COR-L47 (cell line): ENCODE data around the gene B3GNT8.
"Not testable (repeated sequence)": the region's sequence is repeated elsewhere in the genome, so short reads cannot be mapped to it uniquely, and the experiment has no call there.

Source experiments
- DNase-seq: peaks from one replicate; lab custom pipeline; 2025; lab: John Stamatoyannopoulos, UW

Gene B3GNT8, protein sequence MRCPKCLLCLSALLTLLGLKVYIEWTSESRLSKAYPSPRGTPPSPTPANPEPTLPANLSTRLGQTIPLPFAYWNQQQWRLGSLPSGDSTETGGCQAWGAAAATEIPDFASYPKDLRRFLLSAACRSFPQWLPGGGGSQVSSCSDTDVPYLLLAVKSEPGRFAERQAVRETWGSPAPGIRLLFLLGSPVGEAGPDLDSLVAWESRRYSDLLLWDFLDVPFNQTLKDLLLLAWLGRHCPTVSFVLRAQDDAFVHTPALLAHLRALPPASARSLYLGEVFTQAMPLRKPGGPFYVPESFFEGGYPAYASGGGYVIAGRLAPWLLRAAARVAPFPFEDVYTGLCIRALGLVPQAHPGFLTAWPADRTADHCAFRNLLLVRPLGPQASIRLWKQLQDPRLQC

DNA sequence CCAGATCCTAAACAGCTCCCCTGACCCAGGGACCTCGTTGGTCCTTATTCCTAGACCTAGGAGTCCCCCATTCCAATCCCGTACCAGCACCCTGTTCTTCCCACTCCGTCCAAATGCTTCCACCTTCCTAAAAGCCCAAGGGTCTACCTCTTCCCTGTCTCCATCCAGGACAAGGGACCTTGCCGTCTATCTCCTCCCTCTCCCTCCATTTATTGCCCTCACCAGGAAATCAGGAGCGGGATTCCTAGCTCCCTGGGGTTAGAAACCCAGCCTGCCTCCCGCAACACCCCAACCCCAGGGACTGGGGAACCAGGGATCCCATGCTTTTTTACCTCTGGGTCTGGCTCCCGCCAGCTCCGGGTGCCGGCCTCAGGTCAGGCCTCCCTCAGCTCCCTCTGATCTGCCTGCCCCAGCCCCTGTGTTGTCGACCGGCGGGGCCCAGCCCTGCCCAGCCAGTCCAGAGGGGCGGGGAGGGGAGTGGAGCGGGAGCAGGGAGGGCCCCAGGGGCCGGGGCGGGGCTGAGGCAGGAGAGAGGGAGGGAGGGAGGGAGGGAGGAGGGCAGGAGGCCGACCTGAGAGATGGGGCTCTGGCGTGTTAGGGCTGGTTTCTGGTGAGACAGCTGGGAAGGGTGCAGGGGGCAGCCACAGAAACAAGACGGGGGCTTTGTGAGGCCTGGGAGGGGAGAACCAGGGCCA lies at the start of gene B3GNT8:
Gene B3GNT8, minus strand, starts transcription at position 423 of the 695 bp plus-strand sequence. CDS start 596 bp downstream, outside the sequence.
- DNase-seq: no peak

DNA sequence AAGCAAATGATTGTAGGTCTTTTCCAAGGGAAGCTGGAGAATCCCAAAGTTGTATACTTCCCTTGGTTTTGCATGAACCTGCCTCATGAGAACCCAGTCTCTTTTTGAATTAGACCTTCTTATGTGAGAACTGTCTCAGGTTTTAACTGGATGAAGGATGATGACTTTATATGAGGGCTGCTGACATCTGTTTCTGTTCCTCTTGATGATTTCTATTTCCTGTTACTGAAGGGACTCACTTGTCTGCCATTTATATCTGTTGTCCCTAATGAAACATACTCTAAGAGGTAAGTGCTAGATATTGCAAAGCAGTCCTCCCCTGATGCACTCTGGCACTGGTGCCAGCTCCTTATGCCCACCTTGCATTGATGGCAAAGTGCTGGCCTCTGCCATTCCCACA lies 49.4 kb upstream of the B3GNT8 start:
- DNase-seq: no peak

DNA sequence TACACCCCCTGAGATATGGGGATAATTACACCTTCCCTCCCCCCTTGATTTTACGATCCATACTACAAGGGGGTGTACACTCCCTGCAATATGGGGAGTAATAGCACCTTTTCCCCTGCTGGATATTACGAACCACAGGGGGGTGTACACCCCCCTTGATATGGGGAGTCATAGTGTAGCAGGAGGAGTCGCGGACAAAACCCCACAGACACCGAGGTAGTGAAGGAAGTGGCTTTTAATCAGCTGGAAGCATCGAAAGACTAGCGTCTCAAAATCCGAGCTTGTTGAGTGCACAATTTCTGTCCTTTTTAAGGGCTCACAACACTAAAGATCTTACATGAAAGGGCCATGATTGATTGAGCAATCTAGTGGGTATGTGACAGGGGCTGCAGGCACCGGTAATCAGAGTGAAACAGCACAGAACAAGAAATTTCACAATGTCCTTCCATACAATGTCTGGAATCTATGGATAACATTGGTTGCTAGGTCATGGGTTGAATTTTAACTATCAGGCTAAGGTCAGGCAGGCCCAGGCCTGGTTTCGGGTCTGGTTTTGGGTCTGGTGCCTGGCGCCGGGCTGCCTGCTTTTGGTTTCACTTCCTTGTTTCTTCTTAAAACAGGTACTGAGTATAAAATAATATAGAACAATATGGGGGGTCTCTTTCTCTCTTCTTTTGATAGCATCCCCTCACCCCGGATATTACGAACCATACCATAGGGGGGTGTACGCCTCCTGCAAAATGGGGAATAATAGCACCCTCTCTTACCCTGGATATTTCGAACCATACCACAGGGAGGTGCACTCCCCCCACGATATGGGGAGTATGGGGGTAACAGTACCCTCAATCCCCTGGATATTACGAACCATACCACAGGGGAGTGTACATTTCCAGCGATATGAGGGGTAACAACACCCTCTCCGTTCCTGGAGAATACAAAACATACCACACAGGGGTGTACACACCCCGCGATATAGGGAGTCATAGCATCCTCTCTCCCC lies 36.4 kb upstream of the B3GNT8 start:
- not testable (repeated sequence) for DNase-seq

DNA sequence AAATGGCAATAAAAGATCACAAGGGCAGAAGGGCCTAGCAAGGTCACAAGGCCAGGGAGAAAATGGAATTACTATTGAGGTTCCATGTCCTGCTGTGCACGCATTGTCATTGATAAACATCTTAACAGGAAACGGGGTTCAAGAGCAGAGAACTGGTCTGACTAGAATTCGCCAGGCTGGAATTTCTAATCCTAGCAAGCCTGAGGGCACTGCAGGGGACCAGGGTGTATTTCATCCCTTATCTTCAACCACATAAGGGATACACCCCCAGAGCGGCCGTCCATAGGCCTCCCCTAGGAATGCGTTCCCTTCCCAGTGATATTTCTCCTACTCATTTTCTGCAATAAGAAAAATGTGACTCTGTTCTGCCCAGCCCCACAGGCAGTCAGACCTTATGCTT lies 35.3 kb upstream of the B3GNT8 start:
- no peak for DNase-seq

DNA sequence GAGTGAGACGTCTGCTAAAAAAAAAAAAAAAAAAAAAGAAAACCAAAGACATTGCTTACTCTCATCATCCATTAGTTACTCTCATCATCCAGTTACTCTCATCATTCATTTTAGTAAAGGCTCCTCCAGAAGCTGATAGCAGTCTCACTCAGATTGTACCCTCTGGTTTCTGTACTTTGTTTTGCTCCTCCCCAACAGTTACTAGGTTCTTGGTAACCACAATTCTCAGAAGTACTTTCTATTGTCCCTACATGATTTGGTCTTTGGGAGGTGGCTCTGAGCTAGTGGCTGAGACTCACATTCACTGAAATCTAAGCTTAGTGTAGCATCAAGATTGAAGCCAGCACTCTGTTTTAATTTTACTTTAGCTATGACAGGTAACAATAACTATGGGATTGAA lies 30.1 kb upstream of the B3GNT8 start:
- DNase-seq: no peak

DNA sequence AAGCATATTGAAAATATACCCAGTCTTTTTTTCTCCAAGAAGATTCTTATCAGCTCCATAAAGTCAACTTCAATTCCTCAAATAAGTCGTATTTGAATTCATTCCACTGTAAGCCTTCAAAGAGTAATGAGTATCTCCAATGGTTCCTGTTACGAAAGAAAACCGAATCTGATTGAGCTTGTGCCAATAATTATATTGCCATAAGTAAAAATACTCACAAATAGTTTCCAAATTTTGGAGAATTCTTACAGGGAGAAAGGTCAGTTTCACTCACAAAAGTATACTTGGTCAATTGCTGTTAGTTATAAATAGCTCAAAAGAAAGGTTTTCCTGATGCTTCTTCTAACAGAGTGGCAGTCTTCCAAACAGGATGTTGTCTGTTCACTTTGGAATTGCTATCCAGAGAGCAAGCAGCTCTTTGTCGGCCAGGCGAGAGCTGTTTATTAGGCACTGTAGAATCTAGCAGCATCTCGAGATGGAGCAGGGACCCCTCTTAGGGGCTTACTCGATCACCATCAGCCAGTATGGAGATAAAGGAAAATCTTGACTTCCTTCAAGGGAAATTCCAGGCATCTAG lies 29.3 kb upstream of the B3GNT8 start:
- no peak for DNase-seq

DNA sequence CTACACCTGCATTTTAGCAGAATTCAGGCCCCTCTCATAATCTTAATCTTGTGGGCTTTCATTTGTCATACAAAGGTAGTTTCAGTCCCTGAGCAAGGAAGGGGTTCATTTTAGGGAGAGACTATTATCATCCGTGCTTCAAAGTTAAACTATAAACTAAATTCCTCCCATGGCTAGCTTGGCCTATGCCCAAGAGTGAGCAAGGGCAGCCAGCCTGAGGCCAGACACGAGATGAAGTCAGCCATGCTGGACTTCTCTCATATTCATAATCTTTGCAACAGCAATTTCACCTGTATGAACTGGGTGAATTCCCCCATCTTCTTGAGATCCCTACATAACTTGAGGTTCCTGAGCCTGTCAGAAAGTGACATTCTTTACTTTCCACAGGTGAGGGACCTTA lies 28.8 kb upstream of the B3GNT8 start:
- DNase-seq: no peak

DNA sequence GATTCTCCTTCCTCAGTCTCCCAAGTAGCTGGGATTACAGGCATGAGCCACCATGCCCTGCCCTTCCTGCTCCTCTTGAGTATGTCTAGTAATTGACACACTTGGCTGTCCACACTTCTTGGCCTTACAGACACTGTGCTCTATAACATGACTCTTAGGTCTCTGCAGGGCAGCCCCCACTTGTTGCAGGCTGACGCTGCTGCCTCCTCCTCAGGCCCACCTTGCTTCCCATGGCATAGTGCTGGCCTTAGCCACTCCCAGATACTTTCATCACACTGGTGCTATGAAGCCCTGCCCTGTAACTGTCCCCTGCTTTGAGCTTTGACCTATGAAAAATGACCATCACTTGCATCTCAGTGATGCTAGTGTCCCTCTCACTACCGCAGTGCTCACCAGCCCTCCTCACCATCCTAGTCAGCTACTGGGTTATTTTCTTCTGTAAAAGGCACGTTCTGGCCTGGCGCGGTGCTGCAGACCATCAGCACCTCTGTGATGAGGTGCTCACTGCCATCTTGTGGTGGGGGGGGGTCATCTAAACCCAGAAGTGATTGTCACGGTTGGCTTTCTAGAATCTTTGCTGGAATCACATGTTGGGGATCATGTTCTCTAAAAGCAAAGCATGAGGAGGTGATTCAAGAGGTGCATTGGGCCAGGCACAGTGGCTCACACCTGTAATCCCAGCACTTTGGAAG lies 25.6 kb upstream of the B3GNT8 start:
- no peak for DNase-seq

DNA sequence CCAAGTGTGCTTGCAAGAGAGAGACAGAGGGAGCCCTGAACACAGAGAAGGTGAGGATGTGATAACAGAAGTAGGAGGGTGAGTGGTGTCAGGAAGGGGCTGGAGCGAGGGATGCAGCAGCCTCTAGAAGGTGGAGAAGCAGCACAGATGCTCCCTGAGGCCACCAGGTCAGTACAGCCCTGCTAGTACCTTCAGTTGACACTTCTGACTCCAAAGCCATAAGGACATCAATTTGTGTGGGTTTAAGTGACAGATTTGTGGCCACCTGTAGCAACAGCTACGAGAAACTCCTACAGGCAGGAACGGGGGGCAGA lies 22.6 kb upstream of the B3GNT8 start:
- no peak for DNase-seq

DNA sequence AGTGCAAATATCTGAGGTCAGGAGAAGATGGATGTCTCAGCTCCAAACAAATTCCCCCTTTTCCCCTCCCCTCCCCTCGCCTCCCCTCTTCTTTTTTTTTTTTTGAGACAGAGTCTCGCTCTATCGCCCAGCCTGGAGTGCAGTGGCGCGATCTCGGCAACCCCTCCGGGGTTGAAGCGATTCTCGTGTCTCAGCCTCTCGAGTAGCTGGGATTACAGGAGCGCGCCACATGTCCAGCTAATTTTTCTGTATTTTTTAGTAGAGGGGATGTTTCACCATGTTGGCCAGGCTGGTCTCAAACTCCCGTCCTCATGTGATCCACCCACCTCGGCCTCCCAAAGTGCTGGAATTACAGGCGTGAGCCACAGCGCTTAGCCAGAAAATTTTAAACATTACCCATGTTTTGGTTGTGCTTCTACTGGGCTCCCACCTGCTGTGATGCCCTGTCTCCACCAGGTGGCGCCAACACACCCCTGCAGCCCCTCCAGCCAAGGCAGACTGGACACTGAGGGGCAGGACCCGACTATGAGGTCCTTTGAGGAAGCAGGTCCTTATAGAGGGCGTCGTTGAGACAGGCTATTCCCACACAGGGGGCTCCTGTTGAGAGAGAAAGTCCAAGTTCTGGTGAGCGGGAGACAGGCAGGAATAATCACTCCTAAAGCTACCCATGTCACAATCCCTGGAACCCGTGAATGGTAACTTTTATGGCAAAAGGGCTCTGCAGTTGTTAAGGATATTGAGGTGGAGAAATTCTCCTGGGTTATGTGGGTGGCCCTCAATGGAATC lies 22.1 kb upstream of the B3GNT8 start:
- peak; percentile 30 for DNase-seq

DNA sequence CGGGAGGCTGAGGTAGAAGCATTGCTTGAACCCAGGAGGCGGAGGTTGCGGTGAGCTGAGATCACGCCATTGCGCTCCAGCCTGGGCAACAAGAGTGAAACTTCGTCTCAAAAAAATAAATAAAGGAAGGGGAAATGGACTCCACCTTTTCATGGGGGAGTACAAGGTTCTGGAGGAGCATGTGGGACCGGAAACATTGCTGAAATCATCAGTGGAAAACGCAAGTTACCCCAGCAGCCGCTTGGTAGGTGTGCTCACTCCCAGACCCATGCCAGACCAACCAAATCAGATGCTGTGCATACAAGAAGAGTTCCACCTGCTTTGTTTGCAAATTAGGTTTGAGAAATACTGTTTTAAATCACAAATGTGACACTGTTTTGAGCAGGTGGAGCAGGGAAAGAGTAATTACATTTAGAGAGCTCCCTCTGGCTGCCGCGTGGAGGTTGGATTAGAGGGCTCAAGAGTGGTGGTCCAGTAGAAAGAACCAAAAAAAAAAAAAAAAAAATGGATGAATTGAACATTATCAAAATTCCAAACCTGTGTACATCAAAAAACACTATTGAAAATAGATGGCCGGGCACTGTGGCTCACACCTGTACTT lies 20.7 kb upstream of the B3GNT8 start:
- no peak for DNase-seq

DNA sequence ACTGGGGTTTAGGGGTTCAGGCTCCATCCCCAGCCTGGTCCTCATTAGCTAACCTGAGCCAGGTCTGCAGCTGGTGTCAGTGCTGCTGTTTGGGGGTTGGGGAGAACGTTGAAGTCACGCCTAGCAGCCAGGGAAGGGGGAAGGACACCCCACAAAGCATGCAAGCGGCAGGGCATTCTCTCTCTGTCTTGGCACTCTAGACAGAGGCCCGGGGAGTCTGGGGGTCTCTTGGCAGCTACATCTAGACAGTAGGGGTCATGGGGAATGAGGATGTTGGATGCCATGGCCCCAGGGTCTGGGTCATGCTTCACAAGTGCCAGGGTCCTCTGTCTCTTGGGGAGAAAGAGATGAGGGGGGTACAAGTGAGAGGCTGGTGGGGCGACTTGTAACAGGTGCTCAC lies 18.4 kb upstream of the B3GNT8 start:
- DNase-seq: no peak

DNA sequence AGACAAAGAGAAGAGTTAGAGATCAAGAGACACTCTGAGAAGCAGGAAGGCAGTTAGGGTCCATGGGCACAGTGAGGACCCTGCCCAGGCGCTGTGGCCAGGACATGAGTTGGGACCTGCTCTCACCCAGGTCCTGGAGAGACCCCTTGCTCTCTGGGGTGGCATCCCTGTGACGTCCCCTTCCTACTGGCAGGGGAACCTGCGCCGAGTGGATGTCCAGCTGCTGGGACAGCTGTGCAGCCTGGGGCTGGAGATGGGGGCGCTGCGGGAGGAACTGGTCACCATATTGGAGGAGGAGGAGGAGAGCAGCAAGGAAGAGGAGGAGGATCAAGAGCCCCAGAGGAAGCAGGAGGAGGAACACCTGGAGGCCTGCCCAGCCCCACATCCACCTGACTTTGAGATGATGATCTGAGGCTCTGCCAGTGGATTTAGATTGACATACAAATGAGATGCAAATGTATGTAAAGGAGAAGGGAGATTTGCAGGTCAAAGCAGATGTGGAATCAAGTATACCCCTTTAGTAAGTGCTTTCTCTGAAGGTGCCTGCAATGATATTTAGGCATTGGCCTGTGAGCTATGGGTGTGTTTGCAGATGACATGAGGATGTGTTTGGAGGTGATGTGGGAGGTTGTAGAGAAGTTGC lies 16.8 kb upstream of the B3GNT8 start:
- DNase-seq: no peak

DNA sequence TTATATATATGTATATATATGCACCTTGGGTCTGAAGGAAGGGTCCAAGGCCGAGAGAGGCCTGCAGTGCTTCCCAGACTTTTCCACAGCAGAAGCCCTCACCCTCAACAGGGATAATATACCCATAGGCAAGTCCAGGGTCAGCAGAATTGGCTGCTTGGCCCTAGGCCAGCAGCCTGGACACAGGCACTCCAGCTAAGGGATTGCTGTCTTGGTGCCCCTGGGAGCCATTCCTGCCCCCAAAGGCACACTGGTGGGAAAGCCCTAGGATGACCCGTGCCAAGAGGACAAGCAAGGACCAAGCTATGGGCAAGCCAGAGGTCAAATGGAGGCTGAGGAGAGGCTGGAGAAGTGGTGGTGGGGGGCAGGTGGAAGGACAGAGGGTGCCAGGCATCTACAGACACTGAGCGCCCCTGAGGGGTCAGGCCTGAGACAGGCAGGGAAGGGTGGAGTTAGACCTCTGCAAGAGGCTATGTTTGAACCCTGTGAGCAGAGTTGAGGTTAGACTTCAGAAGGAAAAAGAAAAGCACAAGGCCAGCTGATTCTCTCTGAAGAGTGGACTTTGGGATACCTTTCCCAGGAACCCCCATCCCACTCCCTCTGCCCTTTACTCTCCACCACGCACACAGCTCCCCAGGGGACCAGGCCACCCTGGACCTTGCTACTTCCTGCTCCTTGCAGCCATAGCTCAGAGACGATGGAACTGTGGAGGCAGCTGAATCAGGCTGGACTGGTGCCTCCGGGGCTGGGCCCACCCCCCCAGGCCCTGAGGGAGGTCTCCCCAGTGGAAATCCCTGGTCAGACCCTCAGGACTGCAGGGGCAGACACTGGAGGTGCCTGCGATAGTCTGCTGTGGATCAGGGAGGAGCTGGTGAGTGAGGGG lies 15.5 kb upstream of the B3GNT8 start, which contains the start of gene ERICH4:
Gene ERICH4, plus strand, starts transcription at position 684 of the 883 bp plus-strand sequence. Its CDS starts 14 bp downstream, at position 698.
- DNase-seq: no peak

DNA sequence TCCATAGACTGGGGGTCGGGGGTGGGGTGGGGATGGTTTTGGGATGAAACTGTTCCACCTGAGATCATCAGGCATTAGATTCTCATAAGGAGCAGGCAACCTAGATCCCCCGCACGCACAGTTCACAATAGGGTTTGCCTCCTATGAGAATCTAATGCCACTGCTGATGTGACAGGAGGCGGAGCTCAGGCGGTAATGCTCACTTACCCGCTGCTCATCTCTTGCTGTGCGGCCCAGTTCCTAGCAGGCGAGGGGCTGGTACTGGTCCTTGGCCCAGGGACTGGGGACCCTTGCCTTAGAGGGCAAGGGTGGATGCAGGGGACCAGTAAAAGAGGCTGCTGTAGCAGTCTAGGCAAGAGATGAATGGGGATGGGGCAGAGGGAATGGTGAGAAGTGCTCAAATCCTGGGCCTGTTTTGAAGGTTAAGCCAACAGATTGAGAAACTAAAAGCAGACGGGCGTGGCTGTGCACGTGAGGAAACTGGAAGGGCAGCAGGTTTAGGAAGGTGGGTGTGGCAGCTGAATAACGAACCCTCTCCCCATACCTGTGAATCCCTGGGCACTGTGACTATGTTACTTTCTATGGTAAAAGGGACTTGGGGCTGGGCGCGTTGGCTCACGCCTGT lies 14.3 kb upstream of the B3GNT8 start:
- DNase-seq: no peak

DNA sequence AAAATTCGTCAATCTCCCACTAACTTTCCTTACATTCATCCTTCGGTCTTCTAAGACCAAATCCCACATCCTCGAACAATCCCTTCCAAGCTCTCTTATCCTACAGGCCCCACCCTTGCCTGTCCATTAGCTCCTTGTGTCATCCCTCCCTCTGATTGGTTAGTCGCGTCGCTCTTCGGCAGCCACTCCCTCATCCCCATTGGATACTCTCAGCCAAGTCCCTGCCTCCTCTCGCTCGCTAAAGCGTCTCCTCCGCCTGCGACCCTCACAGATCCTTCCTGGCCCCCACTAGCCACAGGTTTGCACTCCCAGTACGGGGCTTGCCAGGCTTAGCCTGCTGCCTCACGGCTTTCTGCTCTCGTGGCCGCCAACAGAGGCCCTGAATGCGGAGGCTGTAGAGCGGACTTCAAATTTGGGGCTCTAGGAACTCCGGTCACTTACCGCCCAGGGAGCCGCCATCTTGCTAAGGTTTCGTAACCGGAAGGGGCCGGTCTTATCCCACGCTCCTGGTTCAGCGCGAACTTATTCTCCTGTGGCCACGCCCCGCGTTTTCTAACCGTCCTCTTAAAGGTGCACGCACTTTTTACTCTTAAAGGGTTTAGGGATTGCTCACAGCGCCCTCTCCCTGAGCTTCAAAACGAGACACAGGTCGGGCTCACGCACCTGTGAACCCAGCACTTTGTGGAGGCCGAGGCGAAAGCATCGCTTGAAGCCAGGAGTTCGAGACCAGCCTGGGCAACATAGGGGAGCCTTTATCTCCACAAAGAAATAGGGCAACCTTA lies 12.5 kb upstream of the B3GNT8 start, which contains the start of gene DMAC2:
Gene DMAC2, minus strand, starts transcription at position 472 of the 782 bp plus-strand sequence. Its CDS starts 13 bp downstream, at position 459.
- peak; percentile 99 for DNase-seq

DNA sequence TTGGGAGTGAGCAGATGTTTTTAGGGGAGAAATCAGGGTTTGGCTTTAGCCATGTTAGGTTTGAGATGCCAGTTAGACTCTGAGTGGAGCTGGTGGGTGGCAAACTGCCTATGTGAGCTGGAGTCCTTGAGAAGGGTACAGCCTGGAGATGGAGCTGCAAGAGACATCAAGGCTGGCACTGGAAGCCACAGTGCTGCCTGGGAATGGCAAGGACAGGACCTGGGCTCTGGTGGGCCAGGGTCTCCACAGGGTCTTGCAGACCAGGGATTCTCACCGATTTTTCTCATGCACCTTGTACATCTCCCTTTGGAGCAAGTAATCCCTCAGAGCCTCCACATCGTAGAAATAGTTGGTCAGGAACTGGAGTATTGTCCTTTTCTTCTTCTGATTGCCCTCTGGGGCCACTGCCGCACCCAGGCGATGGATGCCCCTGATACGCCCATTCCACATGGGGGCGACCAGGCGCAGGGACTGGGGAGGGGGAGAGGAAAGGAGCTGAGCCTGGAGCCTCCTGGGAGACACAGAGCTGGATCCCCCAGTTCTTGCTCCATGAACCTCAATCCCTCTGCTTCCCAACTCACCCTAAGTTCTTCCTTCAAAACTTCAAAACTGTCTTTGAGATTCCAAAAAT lies 10.9 kb upstream of the B3GNT8 start:
- no peak for DNase-seq
